ENCODE measurements around the gene TSEN15.

Gene TSEN15

GRCh38 chr1:184021728-184022127 is 29.8 kb upstream of the TSEN15 start:
- no peak for TF ChIP-seq CTCF (IDR thresholded peaks at IDR 0.05; ENCODE audit: insufficient read depth, missing control alignments)
- no peak for DNase-seq (ENCODE audit: insufficient read length, low spot score)
- no peak for FAIRE-seq

GRCh38 chr1:184022668-184023067 is 28.9 kb upstream of the TSEN15 start:
- TF ChIP-seq CTCF (IDR thresholded peaks at IDR 0.05; ENCODE audit: insufficient read depth, missing control alignments): no peak
- DNase-seq (ENCODE audit: insufficient read length, low spot score): no peak
- FAIRE-seq: no peak

GRCh38 chr1:184023171-184023570 is 28.4 kb upstream of the TSEN15 start:
- no peak for FAIRE-seq
- no peak for TF ChIP-seq CTCF (IDR thresholded peaks at IDR 0.05; ENCODE audit: insufficient read depth, missing control alignments)
- no peak for DNase-seq (ENCODE audit: insufficient read length, low spot score)

- FAIRE-seq (no peak), DNase-seq (ENCODE audit: insufficient read length, low spot score) (no peak)
- TF ChIP-seq CTCF (IDR thresholded peaks at IDR 0.05; ENCODE audit: insufficient read depth, missing control alignments): no peak
Measured at GRCh38 chr1:184025242-184025675, 26.3 kb upstream of the TSEN15 start.

GRCh38 chr1:184027826-184028695 is 23.5 kb upstream of the TSEN15 start:
- FAIRE-seq: no peak
- no peak for TF ChIP-seq CTCF (IDR thresholded peaks at IDR 0.05; ENCODE audit: insufficient read depth, missing control alignments)
- DNase-seq (ENCODE audit: insufficient read length, low spot score): no peak

- DNase-seq (ENCODE audit: insufficient read length, low spot score) (no peak), FAIRE-seq (no peak)
- TF ChIP-seq CTCF (IDR thresholded peaks at IDR 0.05; ENCODE audit: insufficient read depth, missing control alignments): no peak
Measured at GRCh38 chr1:184028854-184029623, 22.5 kb upstream of the TSEN15 start.

Data from D721Med (cell line).